Ovary (tissue), 9 donors: ENCODE measurements around the gene CPXM1. TPM values are rescaled to one million over a fixed set of nuclear protein-coding genes. Genes with fewer than 3 reads are reported as not detected.

ENCODE experiments used
- DNase-seq, 5 donors: peaks; one replicate each; pipeline ENCODE4 v3.0.0-alpha.2; 2019 to 2020
- H3K27ac ChIP-seq, 2 donors: fragments of 200-600 bp; one replicate each; pipeline versions ENCODE4 v1.5.1 to v1.8.0; 2019 to 2022
- H3K27me3 ChIP-seq: fragments of 200-600 bp; one replicate; pipeline ENCODE4 v1.8.0; 2022
- H3K36me3 ChIP-seq: fragments of 200-600 bp; sonication (generic); one replicate; pipeline ENCODE4 v1.5.1; 2019
- H3K4me1 ChIP-seq: one replicate; pipeline ENCODE4 v1.8.1; 2013; ENCODE audit warnings: mild to moderate bottlenecking, moderate library complexity; ENCODE audit not compliant: insufficient read depth
- H3K4me3 ChIP-seq: fragments of 200-600 bp; sonication (generic); one replicate; pipeline ENCODE4 v1.5.1; 2017
- H3K9me3 ChIP-seq, 2 donors: fragments of 200-600 bp in 1 of 2; sonication (generic) in 1 of 2; one replicate each; pipeline versions ENCODE4 v1.5.1 to v1.8.1; 2013 to 2019; ENCODE audit warnings: mild to moderate bottlenecking in 1 of 2, moderate library complexity in 1 of 2
- CTCF ChIP-seq, 3 donors: fragments of 450-650 bp in 2 of 3; fragments of 200-600 bp in 1 of 3; IDR thresholded peaks; one replicate each; pipeline versions ENCODE4 v1.5.1 to v1.8.0; 2016 to 2022; ENCODE audit warnings: antibody characterized with exemption in 3 of 3, mild to moderate bottlenecking in 1 of 3
- EP300 ChIP-seq: sonication (generic); formaldehyde crosslinking; IDR thresholded peaks from one replicate; pipeline ENCODE4 v1.6.1; 2017; ENCODE audit warnings: antibody characterized with exemption
- POLR2A ChIP-seq: fragments of 450-650 bp; IDR thresholded peaks from one replicate; pipeline ENCODE4 v1.6.1; 2017; ENCODE audit warnings: antibody characterized with exemption, mild to moderate bottlenecking, moderate library complexity
- WGBS, 3 donors: extraction: QIAGEN DNeasy Blood & Tissue Kit in 1 of 3; methylation state at CpG; one replicate each; pipeline versions ENCODE4 v1.1.5 to v1.1.7; 2013 to 2017; 5-methylcytosine and 5-hydroxymethylcytosine counted together
- intact Hi-C, 4 donors: fragments of 100-400 bp; cut with DNase I; formaldehyde crosslinking; loops; one replicate each; pipeline versions ENCODE4 v1.11.0 to v1.15.1; 2022 to 2023
- polyA plus RNA-seq, 2 donors: library from polyadenylated mRNA; stranded (reverse); fragments of 200-250 nt in 1 of 2; fragments of 350-450 nt in 1 of 2; fragmentation: Illumina TruSeq in 1 of 2; extraction: RNeasy Lipid Tissue Mini Kit (QIAGEN cat#74804) in 1 of 2; gene quantifications; one replicate each; pipeline ENCODE4 v1.2.3, GENCODE V29; 2013 to 2014
- total RNA-seq, 7 donors: library from RNA; depleted of rRNA in 2 of 7; stranded (reverse); fragments of >200 nt in 2 of 7; fragmentation: NEBNext Ultra II Directional in 3 of 7; extraction: Animal tissue kit (Norgen Biotek cat#: 25700) in 3 of 7; gene quantifications; one replicate each; pipeline versions ENCODE4 v1.1.0 to v1.2.4, GENCODE V29; 2016 to 2023
- donor health status: DM: no; HTN: no; CAD: no; lungs with moderate emphysema.
- donor health status: DM: no; HTN: no; CAD: no.
- donor health status: Bipolar disorder and iron deficiency.
- donor health status: DM: yes; HTN: yes; CAD: no.
- donor health status: DM: no; HTN: no; CAD: no.
- donor health status: DM: yes; HTN: yes; CAD: no.

The CPXM1 gene
- total and polyA plus RNA-seq, 9 donors: 0.86 to 50.9 (median 28.1) TPM

GRCh38 chr20:2816030-2816582 is 15.7 kb upstream of the CPXM1 start, which contains the start of gene TMEM239:
Gene TMEM239 (plus strand): TSS chr20:2816364. CDS start chr20:2816555, 191 bp downstream.
- peaks cover 32% of the 10 kb centered on the region for H3K4me1 ChIP-seq
- H3K4me3 ChIP-seq: no peak within 1 kb of the TSS
- intact Hi-C loops: loop anchor here in 1 of 4 donors (10.0 kb wide), 1 partner anchor 61 kb away; no protein-coding TSS in a partner anchor
- TF ChIP-seq EP300: no peak
- no peak for TF ChIP-seq POLR2A
- TF ChIP-seq CTCF (IDR thresholded peaks at IDR 0.05): no peak
- H3K27me3 ChIP-seq: no peaks in the 10 kb centered on the region
- DNase-seq: no peak
- H3K36me3 ChIP-seq: no peaks in the 10 kb centered on the region
- 70 to 75% (median 70%) methylated on average over 9 to 10 of the region's 10 CpGs for WGBS, 3 donors
- no peak within 1 kb of the TSS for H3K27ac ChIP-seq
- H3K9me3 ChIP-seq: no peaks in the 10 kb centered on the region

- TF ChIP-seq CTCF (IDR thresholded peaks at IDR 0.05) (no peak), POLR2A (no peak), EP300 (no peak)
- Histone ChIP-seq H3K9me3 (no peaks in the 10 kb centered on the region), H3K4me3 (no peak overlapping the region), H3K27ac (no peak overlapping the region), H3K36me3 (no peaks in the 10 kb centered on the region), H3K4me1 (peaks cover 29% of the 10 kb centered on the region), H3K27me3 (no peaks in the 10 kb centered on the region)
- DNase-seq: no peak
- intact Hi-C loops: loop anchor here in 1 of 4 donors (10.0 kb wide), 1 partner anchor 61 kb away; no protein-coding TSS in a partner anchor
- WGBS, 3 donors: 90 to 93% (median 92%) methylated on average over 8 of the region's 8 CpGs
These were observed 14.9 kb upstream of the CPXM1 start for GRCh38 chr20:2815242-2815900.

GRCh38 chr20:2814587-2815051 is 14.2 kb upstream of the CPXM1 start, which contains the start of gene C20orf141:
Gene C20orf141 (plus strand): TSS chr20:2814987. CDS start chr20:2815185, 198 bp downstream.
- intact Hi-C loops: loop anchor here in 1 of 4 donors (10.0 kb wide), 1 partner anchor 60 kb away; no protein-coding TSS in a partner anchor
- no peaks in the 10 kb centered on the region for H3K36me3 ChIP-seq
- H3K27me3 ChIP-seq: no peaks in the 10 kb centered on the region
- peaks cover 27% of the 10 kb centered on the region for H3K4me1 ChIP-seq
- peak in 3 of 5 donors; percentile 44 to 58 (median 52) for DNase-seq
- H3K9me3 ChIP-seq: no peaks in the 10 kb centered on the region
- 14 to 22% (median 16%) methylated on average over 5 of the region's 5 CpGs for whole genome bisulfite sequencing, 3 donors
- no peak within 1 kb of the TSS for H3K4me3 ChIP-seq
- no peak for TF ChIP-seq POLR2A
- no peak for TF ChIP-seq EP300
- TF ChIP-seq CTCF (IDR thresholded peaks at IDR 0.05): no peak
- no peak within 1 kb of the TSS for H3K27ac ChIP-seq

- Histone ChIP-seq H3K4me1 (peaks cover 24% of the 10 kb centered on the region), H3K27ac (no peak overlapping the region), H3K4me3 (no peak overlapping the region), H3K9me3 (no peaks in the 10 kb centered on the region), H3K27me3 (no peaks in the 10 kb centered on the region), H3K36me3 (no peaks in the 10 kb centered on the region)
- WGBS, 3 donors: 93 to 100% (median 97%) methylated on average over 1 of the region's 1 CpG
- no peak for TF ChIP-seq CTCF (IDR thresholded peaks at IDR 0.05)
- TF ChIP-seq POLR2A: no peak
- no peak for TF ChIP-seq EP300
- DNase-seq: no peak
- intact Hi-C loops: loop anchor here in 1 of 4 donors (10.0 kb wide), 1 partner anchor 59 kb away; no protein-coding TSS in a partner anchor
These were observed 13.6 kb upstream of the CPXM1 start for GRCh38 chr20:2814076-2814475.
